Esophagus muscularis mucosa (tissue), 4 donors: ENCODE data around the gene STK40. TPM values are rescaled to one million over a fixed set of nuclear protein-coding genes. Genes with fewer than 3 reads are reported as not detected.

Experiments
- DNase-seq: peaks from one replicate; pipeline ENCODE4 v3.0.0-alpha.2; 2017; ENCODE audit errors: extremely low spot score
- H3K27ac ChIP-seq, 4 donors: fragments of 200-600 bp; sonication (generic); replicated peaks in 1 of 4; 1 replicate in 3 of 4; 2 replicates in 1 of 4; pipeline ENCODE4 v1.5.1; 2016 to 2019; ENCODE audit warnings: mild to moderate bottlenecking in 1 of 4
- H3K27me3 ChIP-seq, 4 donors: fragments of 200-600 bp; sonication (generic); one replicate each; pipeline versions ENCODE4 v1.5.1 to v1.6.0; 2016 to 2019
- H3K36me3 ChIP-seq, 4 donors: fragments of 200-600 bp; sonication (generic); one replicate each; pipeline ENCODE4 v1.5.1; 2016 to 2019
- H3K4me1 ChIP-seq, 4 donors: fragments of 200-600 bp; sonication (generic); one replicate each; pipeline ENCODE4 v1.5.1; 2016 to 2019
- H3K4me3 ChIP-seq, 4 donors: fragments of 200-600 bp; sonication (generic); 1 replicate in 2 of 4; 2 replicates in 2 of 4; pipeline ENCODE4 v1.5.1; 2016 to 2019; ENCODE audit warnings: mild to moderate bottlenecking in 4 of 4, moderate library complexity in 1 of 4
- H3K9me3 ChIP-seq, 4 donors: fragments of 200-600 bp; sonication (generic); 1 replicate in 3 of 4; 2 replicates in 1 of 4; pipeline ENCODE4 v1.5.1; 2016 to 2019
- EP300 ChIP-seq: sonication (generic); formaldehyde crosslinking; IDR thresholded peaks from one replicate; pipeline ENCODE4 v1.6.1; 2017; ENCODE audit warnings: antibody characterized with exemption
- POLR2A ChIP-seq: fragments of 450-650 bp; IDR thresholded peaks from one replicate; pipeline ENCODE4 v1.6.1; 2017; ENCODE audit warnings: antibody characterized with exemption, moderate library complexity, mild to moderate bottlenecking, low read depth
- POLR2AphosphoS5 ChIP-seq, 2 donors: sonication (generic); formaldehyde crosslinking; IDR thresholded peaks; one replicate each; pipeline ENCODE4 v1.6.1; 2017; ENCODE audit warnings: antibody characterized with exemption in 2 of 2
- WGBS: methylation state at CpG from one replicate; pipeline ENCODE4 v1.1.5; 2018; 5-methylcytosine and 5-hydroxymethylcytosine counted together
- intact Hi-C: fragments of 100-400 bp; cut with DNase I; formaldehyde crosslinking; loops from one replicate; pipeline ENCODE4 v1.15.1; 2023
- total RNA-seq, 4 donors: library from RNA; depleted of rRNA; stranded (reverse); fragments of >200 nt; gene quantifications; one replicate each; pipeline versions ENCODE4 v1.1.0 to v1.2.1, GENCODE V29; 2016
- TF ChIP-seq, protein P1 (sequence below), 3 experiments: fragments of 200-600 bp in 2 of 3; fragments of 450-650 bp in 1 of 3; sonication (generic) in 2 of 3; IDR thresholded peaks; one replicate each; pipeline ENCODE4 v1.5.1; 2017 to 2019; ENCODE audit warnings: antibody characterized with exemption in 3 of 3, mild to moderate bottlenecking in 2 of 3, moderate library complexity in 1 of 3

Gene STK40
- total RNA-seq, 4 donors from 2014 or later: 67.7 to 103 (median 80.2) TPM

GRCh38 chr1:36352125-36352909, 33.4 kb downstream of the STK40 start:
- Histone ChIP-seq H3K27ac (peak overlapping the region; percentile 66 to 78 (median 68)), H3K4me3 (no peak overlapping the region), H3K36me3 (peaks cover 33 to 87% (median 81%) of the 10 kb centered on the region in 4 donors), H3K9me3 (no peaks in the 10 kb centered on the region), H3K27me3 (no peaks in the 10 kb centered on the region), H3K4me1 (peaks cover 28 to 46% (median 42%) of the 10 kb centered on the region in 4 donors)
- DNase-seq: no peak
- 78% methylated on average over 13 of the region's 13 CpGs for WGBS
- intact Hi-C loops: no loop called here
- TF ChIP-seq, protein P1, sequence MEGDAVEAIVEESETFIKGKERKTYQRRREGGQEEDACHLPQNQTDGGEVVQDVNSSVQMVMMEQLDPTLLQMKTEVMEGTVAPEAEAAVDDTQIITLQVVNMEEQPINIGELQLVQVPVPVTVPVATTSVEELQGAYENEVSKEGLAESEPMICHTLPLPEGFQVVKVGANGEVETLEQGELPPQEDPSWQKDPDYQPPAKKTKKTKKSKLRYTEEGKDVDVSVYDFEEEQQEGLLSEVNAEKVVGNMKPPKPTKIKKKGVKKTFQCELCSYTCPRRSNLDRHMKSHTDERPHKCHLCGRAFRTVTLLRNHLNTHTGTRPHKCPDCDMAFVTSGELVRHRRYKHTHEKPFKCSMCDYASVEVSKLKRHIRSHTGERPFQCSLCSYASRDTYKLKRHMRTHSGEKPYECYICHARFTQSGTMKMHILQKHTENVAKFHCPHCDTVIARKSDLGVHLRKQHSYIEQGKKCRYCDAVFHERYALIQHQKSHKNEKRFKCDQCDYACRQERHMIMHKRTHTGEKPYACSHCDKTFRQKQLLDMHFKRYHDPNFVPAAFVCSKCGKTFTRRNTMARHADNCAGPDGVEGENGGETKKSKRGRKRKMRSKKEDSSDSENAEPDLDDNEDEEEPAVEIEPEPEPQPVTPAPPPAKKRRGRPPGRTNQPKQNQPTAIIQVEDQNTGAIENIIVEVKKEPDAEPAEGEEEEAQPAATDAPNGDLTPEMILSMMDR (IDR thresholded peaks at IDR 0.05): no peak
- TF ChIP-seq POLR2AphosphoS5 (IDR thresholded peaks at IDR 0.05) (no peak), POLR2A (no peak), EP300 (no peak)

DNA sequence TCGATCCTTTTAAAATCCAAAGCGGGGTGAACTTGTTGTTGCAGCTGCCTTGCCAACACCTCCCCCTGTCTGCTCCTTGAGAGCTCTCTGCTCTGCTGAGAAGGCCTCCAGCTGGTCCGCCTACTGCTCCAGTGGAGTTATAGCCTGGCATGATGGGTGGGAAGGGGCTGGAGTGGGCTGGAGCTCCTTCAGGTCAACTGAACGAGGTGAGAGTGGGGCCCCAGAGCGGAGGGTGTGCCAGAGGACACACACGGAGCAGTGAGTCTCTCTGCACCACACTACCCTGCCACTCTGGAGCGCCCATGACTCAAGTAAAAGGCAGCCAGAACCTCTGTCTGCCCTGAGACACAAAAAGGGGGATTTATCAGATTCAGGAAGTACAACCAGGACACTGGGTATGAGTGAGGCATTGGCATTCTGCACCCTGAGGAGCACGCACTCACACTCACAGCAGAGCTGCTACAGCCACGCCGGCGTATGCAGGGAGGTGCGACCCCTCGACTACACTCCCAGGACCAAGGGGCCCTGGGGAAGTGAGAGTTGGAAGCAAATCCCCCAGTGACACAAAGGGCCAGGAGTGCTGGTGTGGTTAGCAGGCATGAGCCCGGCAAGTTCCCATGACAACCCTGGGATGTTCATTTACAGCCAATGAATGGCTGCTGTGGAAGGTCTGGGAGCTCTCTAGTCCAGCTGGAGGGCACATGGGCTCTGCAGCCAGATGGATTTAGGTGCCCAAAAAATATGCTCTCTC, 34.3 kb downstream of the STK40 start:
- Histone ChIP-seq H3K27ac (peak overlapping the region; percentile 66 to 78 (median 68)), H3K4me3 (peak overlapping the region in 1 of 4 donors; percentile 6), H3K9me3 (no peaks in the 10 kb centered on the region), H3K4me1 (peaks cover 28 to 46% (median 42%) of the 10 kb centered on the region in 4 donors), H3K27me3 (no peaks in the 10 kb centered on the region), H3K36me3 (peaks cover 39 to 89% (median 82%) of the 10 kb centered on the region in 4 donors)
- DNase-seq: no peak
- intact Hi-C loops: loop anchor here (2.0 kb wide), 1 partner anchor 59 kb away; no protein-coding TSS in a partner anchor
- WGBS: 40% methylated on average over 6 of the region's 14 CpGs
- TF ChIP-seq EP300: no peak
- TF ChIP-seq, protein P1 (IDR thresholded peaks at IDR 0.05): peak in 1 of 3 experiments; percentile 22

DNA sequence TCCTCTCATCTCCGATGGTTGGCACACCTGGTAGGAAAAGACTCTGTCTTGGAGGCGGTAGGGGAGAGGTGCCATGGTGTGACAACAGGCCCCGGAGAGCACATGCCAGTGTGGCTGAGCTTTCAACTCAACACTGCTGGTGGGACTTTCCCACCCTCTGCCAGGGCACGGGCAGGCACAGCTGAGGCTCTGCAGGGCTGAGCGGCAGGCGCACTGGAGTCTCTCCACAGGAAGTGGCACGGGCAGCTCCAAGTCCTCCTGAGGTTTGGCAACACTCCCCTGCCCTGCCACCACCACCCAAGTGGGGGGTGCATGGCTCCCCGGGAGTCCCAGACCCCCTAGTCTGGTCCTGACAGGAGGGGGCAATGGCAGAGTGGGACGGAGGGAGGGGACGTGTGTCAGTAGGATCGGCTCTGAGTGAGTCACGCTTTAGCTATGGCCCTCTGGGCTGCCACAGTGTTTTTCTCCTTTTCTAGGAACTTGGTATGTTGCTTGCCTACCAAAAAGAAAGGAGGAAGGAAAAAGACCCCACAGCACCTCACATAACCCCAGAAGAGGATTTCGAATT, 35.0 kb downstream of the STK40 start:
- no peak for DNase-seq
- Histone ChIP-seq H3K27ac (peak overlapping the region; percentile 66 to 78 (median 68)), H3K9me3 (no peaks in the 10 kb centered on the region), H3K36me3 (peaks cover 39 to 91% (median 84%) of the 10 kb centered on the region in 4 donors), H3K27me3 (no peaks in the 10 kb centered on the region), H3K4me3 (peak overlapping the region; percentile 6 to 41 (median 18)), H3K4me1 (peaks cover 28 to 46% (median 42%) of the 10 kb centered on the region in 4 donors)
- intact Hi-C loops: loop anchor here (2.0 kb wide), 1 partner anchor 58 kb away; no protein-coding TSS in a partner anchor
- TF ChIP-seq, protein P1 (IDR thresholded peaks at IDR 0.05): no peak
- TF ChIP-seq POLR2AphosphoS5 (IDR thresholded peaks at IDR 0.05): peak in 1 of 2 donors; percentile 23
- WGBS: 23% methylated on average over 7 of the region's 13 CpGs

- intact Hi-C loops: loop anchor here (2.0 kb wide), 1 partner anchor 57 kb away; no protein-coding TSS in a partner anchor
- peaks cover 41 to 91% (median 84%) of the 10 kb centered on the region in 4 donors for H3K36me3 ChIP-seq
These were observed 35.9 kb downstream of the STK40 start for GRCh38 chr1:36349839-36350238.

More at GRCh38 chr1:36349839-36350238, 35.9 kb downstream of the STK40 start:
- Histone ChIP-seq H3K27me3 (no peaks in the 10 kb centered on the region), H3K27ac (peak overlapping the region; percentile 66 to 78 (median 68)), H3K4me3 (no peak overlapping the region), H3K4me1 (peaks cover 28 to 46% (median 42%) of the 10 kb centered on the region in 4 donors), H3K9me3 (no peaks in the 10 kb centered on the region)
- no peak for DNase-seq
- WGBS: 84% methylated on average over 8 of the region's 16 CpGs
- TF ChIP-seq POLR2A (no peak), EP300 (no peak), POLR2AphosphoS5 (IDR thresholded peaks at IDR 0.05) (no peak)
- TF ChIP-seq, protein P1 (IDR thresholded peaks at IDR 0.05): no peak
